ENCODE data around the gene NECAB3.
"Not testable (repeated sequence)": the region's sequence is repeated elsewhere in the genome, so short reads cannot be mapped to it uniquely, and the experiment has no call there.

NECAB3 gene, protein sequence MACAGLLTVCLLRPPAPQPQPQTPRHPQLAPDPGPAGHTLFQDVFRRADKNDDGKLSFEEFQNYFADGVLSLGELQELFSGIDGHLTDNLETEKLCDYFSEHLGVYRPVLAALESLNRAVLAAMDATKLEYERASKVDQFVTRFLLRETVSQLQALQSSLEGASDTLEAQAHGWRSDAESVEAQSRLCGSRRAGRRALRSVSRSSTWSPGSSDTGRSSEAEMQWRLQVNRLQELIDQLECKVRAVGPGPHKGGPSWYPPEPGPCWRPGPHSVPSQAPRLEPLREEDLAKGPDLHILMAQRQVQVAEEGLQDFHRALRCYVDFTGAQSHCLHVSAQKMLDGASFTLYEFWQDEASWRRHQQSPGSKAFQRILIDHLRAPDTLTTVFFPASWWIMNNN

DNA sequence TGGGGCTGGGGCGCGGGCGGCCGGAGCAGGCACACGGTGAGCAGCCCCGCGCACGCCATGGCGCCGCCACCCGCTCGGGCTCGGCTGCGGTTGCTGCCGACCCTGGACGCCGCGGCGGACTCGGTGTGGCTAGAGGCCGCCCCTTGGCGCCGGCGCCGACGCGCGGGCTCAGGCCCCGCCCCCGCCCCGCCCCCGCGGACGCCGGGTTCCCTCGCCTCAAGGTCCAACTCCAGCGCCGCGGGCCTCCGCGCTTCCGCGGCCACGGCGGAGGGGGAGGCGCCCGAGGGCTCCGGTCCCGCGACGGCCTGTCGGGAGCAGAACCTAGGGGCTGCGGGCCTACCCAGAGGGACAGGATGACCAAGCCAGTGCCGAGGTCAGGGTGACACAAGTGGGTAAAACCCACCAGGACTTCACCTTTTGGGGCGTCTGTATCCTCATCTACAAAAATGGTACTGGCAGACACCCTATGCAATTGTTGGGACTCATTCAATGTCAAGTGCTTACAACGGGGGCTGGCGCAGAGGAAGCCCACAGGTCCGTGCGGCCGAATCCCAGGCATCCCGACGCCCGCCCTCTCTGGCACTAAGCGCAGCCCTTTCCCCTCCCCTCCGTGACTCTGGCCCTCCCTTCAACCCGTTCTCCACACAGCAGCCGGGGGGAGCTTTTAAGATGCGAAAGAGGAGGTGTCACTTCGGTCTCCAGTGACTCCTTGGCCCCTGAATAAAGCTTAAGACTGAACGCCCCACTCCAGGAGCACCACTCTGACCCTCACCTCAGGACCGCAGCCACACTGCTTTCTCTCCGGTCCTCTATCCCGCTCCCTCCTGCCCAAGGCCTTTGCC, at the start of gene NECAB3:
Gene NECAB3, minus strand, starts transcription at position 135 of the 842 bp plus-strand sequence. Its CDS starts 76 bp downstream, at position 59.
- DNase-seq: peak; percentile 88

DNA sequence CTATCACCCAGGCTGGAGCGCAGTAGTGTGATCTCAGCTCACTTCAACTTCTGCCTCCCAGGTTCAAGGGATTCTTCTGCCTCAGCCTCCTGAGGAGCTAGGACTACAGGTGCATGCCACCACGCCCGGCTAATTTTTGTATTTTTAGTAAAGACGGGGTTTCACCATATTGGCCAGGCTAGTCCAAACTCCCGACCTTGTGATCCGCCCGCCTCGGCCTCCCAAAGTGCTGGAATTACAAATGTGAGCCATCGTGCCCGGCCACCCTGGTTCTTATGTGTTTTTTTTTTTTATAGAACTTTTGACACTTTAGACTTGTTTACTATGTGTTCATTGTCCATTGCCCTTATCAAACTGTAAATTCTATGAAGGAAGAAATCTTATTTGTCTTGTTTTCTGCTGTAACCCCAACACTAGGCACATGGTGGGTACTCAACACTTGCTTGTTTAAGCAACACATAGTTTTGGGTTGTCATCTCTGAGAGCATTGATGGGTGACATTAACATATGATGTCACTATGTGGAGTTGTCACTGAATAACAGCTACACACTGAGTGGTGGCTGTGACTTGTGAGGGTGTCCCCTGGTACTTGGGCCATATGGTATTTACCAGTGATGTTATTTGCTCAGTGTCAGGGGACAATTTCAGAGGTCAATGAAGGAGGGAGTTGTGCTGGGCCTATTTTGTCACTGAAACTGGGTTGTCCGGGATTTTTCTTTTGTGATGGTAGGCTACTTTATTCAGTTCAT, 47.3 kb upstream of the NECAB3 start:
- no peak for DNase-seq

DNA sequence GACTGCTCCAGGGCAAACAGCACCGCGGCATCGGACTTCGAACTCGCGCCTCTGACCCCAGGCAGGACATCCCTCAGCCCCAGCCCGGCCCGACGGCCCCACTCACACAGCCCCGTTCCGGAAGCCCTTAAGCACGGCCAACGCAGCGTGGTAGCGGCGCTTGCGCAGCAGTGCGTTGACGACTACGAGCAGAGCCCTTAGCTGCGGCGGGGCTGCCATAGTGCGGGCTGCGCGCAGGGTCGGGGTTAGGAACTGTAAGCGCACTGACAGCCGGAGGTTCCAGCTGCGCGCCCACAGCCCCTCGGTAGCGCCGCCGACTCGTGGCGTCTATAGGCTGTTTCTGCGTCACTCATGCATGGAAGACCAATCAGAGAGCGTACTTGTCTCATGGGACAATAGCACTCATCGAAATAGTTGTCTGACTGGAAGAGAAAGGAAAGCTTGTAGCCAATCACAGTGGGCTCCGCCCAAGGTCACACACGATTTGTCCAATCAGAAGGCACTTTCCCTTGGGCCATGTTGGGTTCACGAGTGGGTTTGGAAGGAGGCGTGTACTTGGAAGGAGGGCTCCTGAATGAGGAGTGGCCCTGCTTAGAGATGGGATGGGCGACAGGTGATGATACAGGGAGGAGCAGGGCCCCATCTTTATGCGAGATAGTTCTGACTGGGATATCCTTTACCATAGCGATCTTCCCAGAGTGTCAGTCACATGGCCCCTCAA, 45.9 kb upstream of the NECAB3 start, which contains the start of gene PXMP4:
Gene PXMP4, minus strand, starts transcription at position 322 of the 721 bp plus-strand sequence. Its CDS starts 103 bp downstream, at position 219.
- peak; percentile 94 for DNase-seq

DNA sequence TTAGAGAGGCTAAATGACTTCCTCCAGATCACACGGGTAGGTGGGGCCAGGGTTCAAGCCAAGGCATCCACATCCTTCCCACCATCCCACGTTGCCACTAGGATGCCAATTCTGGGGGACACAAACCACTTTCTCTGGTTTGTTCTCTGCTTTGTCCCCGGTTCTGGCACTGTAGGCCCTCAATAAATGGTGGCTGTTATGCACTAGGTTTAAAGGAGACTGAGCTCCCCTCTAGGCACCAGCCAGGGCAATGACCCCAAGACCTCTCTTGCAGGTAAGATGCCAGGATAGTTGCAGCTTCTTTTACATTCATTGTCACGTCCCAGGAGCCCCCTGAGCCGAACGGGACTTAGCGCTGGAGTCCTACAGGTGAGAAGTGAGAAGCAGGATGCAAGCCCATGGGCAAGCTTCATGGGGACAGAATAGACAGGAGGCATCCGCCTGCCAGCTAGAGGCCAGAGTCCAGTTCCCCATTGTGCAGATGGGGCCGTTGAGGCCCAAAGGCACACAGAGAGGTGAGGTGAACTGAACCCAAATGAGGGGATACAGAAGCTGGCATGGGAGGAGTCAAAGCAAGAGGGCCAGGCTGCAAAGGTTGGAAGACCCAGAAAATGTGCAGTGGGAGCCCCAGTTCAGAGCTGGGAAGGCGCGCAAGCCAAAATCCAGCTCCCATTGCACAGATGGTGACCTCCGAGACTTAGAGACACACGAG, 45.2 kb upstream of the NECAB3 start:
- DNase-seq: no peak

DNA sequence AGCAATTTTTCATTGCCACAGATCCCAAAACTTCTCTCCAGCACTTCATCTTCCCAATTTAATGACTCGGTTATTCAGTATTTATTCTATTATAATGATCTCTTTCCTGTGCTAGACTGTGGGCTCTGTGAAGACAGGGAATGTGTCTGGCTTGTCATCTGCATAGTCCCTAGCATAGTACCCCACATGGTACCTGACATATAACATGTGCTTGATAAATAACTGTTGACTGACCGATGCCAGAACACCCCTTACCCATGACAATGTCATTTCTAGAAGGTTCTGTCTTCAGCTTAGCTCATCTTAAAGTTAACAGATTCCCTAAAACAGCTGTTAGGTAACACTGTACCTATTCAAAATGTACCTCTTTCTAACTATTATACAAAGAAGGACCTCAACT, 42.3 kb upstream of the NECAB3 start:
- no peak for DNase-seq

DNA sequence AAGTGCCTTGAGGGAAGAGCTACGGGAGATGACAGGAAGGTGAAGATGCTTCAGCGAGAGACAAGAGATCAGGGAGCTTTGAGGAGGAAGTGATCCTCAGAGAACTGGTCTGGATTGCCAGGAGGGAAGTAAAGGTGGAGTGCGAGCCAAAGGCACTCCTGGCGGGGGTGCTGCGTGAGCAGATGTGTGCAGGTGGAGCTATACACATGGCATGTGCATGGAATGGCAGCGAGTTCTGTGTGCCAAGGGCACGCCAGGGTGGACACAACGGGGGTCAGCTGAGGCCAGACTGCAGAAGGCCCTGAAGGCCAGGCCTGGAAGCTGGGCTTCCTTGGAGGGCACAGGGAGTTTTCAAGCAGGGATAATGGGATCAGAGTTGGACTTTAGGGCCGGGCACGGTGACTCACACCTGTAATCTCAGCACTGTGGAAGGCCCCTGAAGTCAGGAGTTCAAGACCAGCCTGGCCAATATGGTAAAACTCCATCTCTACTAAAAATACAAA, 39.7 kb upstream of the NECAB3 start:
- DNase-seq: no peak

DNA sequence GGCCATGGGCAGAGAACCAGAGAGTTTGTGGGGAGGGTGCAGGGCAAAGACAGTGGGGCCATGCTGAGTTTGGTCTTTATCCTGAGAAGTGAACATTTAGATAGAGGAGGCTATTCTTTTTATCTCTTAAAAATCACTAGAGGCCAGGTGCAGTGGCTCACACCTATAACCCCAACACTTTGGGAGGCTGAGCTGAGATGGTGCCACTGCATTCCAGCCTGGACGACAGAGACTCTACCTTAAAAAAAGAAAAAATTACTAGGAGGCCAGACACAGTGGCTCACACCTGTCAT, 37.2 kb upstream of the NECAB3 start:
- no peak for DNase-seq

DNA sequence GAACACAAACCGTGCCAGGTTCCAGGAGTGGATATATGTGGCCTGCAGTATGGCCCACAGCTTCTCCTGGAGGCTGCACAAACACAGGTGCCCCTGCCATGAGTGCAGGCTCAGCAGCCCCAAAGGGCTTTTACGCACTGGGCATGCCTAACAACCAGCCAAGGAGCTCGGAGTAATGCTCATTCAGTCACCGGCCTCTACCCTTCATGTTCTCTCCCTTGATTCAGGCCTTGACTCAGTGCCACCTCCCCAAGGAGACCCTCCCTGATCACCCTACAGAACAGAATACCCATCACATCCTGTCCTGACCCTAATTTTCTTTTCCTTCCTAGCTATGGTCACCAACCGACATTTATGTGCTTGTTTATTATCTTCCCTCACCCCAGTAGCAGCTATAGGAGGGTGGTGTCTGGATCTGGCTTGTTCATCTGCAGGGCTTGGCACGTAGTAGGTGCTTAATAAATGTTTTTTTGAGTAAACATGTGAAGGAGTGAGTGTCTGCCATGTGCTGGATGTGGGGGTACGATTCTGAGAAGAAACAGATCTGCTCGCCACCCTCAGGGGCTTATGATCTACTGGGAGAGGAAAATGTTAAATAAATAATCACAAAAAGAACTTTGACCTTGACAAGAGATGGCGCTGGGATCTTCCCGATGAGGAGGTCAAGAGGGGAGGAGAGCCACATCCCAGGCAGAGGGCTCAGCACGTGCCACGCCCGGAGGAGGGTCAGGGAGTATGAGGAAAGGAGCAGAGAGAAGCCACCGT, 36.6 kb upstream of the NECAB3 start:
- DNase-seq: no peak

DNA sequence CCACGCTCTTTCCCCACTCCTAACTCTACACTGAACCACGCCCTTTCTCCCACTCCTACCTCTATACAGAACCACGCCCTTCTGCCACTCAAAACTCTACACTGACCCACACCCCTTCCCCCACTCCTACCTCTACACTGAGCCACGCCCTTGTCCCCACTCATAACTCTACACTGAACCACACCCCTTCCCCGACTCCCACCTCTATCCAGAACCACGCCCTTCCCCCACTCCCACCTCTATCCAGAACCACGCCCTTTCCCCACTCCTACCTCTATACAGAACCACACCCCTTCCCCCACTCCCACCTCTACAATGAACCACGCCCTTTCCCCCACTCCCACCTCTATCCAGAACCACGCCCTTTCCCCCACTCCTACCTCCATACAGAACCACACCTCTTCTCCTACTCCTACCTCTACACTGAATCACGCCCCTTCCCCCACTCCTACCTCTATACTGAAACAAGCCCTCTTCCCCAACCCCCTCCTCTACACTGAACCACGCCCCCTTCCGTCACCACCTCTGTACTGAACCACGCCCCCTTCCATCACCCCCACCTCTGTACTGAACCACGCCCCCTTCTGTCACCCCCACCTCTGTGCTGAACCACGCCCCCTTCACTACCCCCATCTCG, 35.8 kb upstream of the NECAB3 start:
- DNase-seq: no peak

DNA sequence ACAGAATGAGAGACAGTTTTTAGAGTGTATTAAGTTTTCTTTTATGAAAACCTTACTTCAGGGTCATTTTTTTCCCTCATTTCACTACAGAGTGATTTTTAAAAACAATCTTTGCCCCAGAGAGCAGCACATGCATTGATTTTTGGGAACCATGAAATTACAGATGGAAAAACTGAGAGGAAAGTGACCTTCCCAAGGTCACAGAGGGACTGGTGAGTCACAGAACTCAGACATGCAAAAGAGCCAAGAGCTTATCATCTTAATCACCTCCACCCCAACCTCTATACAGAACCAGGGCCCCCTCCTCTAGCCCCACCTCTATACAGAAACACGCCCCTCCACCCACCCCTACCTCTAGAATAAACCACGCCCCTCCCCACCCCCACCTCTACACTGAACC, 35.2 kb upstream of the NECAB3 start:
- no peak for DNase-seq

DNA sequence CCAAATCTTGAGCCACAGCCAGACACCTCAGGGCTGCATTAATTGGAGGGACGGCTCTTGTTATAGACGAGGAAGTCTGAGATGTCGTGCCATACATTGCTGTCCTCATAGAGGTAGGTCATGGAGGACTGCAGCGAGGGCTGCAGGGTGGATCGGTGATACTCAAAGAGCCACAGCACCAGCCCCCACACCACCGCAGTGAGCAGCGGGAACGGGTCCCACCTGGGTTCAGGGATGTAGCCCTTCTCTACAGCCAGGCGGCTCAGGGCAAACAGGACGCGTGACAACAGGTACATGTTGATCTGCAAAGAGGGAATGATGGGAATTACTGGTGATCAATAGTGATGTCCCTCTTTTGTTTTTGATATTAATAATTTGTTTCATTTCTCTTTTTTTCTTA, 33.4 kb upstream of the NECAB3 start:
- no peak for DNase-seq

DNA sequence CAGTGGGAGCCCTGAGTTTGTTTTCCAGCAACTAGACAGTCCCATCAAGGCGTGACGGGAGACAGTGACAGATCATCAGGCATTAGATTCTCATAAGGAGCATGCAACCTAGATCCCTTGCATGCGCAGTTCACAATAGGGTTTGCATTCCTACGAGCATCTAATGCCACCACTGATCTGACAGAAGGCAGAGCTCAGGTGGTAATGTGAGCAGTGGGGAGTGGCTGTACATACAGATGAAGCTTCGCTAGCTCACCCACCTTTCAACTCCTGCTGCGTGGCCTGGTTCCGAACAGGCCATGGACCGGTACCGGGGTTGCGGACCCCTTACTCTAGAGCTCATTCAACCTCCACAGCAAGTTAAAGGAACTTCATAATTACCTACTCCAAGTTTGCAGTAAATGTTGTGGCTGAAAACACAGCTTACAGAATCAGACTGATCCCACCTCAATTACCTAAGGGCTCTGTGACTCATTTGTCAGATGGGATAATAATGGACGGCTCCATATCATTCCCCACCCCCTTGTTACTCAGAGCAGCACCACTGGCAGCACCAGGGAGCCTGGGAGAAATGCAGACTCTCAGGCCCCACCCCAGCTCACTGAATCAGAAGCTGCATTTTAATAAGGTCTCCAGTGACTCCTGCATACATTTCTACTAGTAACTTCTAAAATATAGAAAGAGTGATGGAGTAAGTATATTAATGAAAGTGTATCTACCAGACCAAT, 30.1 kb upstream of the NECAB3 start:
- no peak for DNase-seq

DNA sequence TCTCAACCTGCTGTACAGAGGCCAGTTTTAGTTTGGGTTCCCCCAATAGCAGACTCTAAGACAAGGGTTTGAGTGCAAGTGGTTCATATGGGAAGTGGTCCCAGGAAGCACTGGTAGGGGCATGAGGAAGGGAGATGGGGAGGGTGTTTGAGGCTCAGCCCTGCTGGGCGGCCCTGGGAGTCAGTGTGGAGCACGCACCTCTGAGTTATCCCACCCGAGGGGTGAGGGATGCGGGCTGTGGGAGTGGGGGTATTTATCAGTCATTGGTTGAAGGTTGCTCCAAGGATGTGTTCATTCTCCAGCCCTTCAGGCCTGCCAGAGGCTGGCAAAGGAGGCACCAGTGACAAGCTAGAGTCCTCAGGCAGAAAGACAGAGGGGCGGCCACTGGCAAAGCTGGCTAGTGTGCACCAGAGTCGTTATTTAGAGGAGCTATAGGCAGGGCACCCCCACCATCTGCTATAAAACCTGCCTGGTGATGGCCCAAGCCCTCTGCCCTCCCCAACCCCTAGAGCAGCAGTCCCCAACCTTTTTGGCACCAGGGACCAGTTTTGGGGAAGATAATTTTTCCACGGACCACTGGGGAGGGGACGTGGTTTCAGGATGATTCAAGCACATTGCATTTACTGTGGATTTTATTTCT, 29.4 kb upstream of the NECAB3 start:
- DNase-seq: no peak

DNA sequence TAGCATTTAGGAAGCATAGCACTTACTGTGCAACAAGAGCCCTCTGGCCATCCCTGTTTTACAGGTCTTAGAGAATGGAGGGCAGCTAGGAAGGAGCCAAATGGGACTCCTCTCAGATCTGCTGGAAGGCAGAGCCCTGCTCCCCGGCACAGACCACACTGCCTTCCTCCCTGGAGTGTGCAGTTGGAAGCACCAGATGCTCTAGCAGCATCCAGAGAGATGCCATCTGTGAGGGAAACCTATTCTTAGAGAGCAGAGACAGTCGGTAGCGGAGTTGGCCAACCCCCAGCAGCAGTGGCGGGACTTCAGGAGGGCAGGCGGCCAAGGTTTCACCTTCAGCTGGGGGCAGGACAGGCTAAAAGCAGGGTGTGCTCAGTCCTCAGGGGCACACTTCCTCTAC, 28.6 kb upstream of the NECAB3 start:
- DNase-seq: no peak

DNA sequence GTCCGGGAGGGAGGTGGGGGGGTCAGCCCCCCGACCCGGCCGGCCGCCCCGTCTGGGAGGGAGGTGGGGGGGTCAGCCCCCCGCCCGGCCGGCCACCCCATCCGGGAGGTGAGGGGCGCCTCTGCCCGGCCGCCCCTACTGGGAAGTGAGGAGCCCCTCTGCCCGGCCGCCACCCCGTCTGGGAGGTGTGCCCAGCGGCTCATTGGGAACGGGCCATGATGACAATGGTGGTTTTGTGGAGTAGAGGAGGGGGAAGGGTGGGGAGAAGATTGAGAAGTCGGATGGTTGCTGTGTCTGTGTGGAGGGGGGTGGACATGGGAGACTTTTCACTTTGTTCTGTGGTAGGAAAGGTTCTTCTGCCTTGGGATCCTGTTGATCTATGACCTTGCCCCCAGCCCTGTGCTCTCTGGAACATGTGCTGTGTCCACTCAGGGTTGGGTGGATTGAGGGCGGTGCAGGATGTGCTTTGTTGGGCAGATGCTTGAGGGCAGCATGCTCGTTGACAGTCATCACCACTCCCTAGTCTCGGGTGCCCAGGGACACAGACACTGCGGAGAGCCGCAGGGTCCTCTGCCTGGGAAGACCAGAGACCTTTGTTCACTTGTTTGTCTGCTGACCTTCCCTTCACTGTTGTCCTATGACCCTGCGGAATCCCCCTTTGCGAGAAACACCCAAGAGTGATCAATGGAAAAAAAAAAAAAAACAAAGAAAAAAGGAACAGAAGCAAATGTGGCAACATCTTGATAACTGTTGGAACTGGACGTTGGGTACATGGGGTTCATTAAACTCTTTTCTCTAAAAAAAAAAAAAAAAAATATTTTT, 27.6 kb upstream of the NECAB3 start:
- DNase-seq: no peak

DNA sequence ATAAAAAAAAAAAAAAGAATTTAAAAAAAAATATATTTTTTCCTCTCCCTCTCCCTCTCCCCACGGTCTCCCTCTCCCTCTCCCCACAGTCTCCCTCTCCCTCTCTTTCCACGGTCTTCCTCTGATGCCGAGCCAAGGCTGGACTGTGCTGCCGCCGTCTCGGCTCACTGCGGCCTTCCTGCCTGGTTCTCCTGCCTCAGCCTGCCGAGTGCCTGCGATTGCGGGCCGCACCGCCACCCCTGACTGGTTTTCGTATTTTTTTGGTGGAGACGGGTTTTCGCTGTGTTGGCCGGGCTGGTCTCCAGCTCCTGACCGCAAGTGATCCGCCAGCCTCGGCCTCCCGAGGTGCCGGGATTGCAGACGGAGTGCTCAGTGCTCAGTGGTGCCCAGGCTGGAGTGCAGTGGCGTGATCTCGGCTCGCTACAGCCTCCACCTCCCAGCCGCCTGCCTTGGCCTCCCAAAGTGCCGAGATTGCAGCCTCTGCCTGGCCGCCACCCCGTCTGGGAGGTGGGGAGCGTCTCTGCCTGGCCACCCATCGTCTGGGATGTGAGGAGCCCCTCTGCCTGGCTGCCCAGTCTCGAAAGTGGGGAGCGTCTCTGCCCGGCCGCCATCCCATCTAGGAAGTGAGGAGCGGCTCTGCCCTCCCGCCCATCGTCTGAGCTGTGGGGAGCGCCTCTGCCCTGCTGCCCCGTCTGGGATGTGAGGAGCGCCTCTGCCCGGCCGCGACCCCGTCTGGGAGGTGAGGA, 26.6 kb upstream of the NECAB3 start:
- DNase-seq: not testable (repeated sequence)

DNA sequence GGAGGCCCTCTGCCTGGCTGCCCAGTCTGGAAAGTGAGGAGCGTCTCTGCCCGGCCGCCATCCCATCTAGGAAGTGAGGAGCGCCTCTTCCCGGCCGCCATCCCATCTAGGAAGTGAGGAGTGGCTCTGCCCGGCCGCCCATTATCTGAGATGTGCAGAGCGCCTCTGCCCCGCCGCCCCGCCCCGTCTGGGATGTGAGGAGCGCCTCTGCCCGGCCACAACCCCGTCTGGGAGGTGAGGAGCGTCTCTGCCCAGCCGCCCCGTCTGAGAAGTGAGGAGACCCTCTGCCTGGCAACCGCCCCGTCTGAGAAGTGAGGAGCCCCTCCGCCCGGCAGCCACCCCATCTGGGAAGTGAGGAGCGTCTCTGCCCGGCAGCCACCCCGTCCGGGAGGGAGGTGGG, 24.7 kb upstream of the NECAB3 start:
- DNase-seq: not testable (repeated sequence)

DNA sequence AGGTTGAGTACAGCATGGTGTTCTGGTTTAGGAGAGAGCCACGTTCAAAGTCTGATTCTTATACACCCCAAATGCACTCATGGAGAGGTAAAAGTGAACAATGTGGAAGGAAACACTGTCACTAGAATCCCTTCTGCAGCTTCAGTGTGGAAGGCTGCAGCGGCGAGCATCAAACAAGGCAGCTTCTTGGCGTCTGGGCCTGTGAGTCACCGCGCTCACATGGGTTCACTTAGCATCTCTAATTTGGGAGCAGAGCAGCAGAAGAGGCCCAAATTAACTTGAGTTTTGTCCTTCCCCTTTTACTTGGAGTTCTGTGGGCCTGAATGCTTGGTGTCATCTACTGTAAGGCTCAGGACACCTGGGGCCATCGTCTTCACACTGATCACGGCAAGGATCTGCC, 22.9 kb upstream of the NECAB3 start:
- no peak for DNase-seq
